ENCODE results near the gene IQSEC2.

Gene IQSEC2

DNA sequence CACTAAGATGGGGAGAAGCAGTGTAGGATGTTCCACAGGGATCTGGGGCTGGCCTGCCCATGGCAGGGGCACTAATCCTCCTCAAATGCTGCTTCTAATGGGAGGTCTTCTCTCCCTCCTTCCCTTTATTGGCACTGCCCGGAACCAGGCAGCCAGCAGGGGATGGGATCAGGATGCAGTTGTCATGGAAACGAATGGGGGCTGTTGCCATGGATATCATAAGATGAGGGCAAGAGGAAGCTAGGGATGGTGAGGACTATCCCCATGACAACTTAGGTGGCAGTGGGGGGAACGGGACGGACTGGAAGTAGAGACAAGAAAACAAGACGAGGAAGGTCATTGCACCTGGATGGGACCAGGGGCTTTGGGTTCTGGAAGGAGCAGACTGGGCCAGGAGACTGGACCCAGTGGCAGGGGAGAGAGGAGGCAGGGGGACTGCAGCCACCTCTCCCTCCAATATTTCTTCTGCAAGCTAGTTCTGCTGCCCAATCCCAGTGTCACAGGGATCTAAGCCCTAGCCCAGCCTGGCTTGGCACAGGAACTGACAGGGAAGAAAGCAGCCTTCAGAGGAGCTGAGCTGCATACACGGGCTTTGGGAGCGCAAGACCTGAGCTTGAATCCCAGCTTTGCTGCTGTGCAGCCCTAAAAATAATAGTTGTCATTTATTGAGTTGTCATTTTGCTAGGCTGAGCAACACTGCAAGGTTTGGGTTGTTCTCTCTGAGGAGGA is 19.0 kb downstream of the IQSEC2 start:
- H3K36me3 Mint-ChIP-seq (ENCODE audit: low read depth) = no peaks in the 10 kb centered on the region
- TF ChIP-seq CTCF (IDR thresholded peaks at IDR 0.05; ENCODE audit: unreplicated experiment in 3 of 3) = no peak
- no peak overlapping the region for H3K4me3 Mint-ChIP-seq
- peaks cover 8% of the 10 kb centered on the region for H3K4me1 Mint-ChIP-seq
- no peak overlapping the region for H3K27ac Mint-ChIP-seq
- H3K27me3 Mint-ChIP-seq (ENCODE audit: low read depth) = peaks cover 3% of the 10 kb centered on the region
- peaks cover 11% of the 10 kb centered on the region for H3K9me3 Mint-ChIP-seq

DNA sequence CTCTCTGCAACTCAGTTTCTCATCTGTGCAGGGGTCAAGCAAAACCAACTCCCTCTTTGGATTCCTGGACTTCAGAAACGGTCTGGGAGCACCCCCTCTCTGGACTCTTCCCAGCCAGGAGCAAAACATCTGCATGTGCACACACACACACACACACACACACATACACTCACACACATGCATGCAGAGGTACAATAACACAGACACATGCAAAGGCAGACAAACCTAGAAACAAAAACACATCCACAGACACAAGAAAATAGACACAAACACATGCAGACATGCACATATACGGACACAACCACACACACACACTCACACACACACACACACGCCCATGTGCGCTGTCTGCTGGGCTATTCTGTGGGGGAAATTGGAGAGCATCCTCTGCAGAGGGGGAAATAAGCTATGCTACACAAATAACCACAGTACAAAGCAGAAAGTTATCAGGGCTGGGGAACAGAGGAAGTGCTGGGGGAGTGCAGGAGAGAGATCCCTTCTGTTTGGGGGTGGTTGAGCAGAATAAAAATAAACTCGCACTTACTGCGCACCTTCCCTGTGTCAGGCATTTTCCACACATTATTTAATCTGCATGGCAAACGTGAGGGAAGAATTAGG is 19.9 kb downstream of the IQSEC2 start:
- H3K4me3 Mint-ChIP-seq = no peak overlapping the region

DNA sequence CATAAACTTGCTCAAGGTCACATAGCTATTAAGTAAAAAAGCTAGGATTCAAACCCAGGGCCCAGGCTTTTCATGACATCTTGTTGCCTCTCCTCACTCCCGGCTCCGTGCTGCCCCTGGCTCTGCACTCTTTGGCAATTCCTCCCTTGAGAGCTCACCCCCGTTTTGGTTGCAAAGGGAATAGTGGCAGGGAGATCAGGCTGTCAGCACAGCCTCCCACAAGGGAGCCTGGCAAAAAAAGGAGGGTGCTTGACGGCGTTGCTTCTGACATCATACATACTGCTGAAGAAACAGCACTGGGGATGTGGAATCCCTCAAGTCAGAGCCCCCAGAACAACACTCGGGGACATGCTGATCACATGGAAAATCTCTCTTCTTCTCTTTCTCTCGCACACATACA is 20.5 kb downstream of the IQSEC2 start:
- peaks cover 11% of the 10 kb centered on the region for H3K9me3 Mint-ChIP-seq
- TF ChIP-seq CTCF (IDR thresholded peaks at IDR 0.05; ENCODE audit: unreplicated experiment in 3 of 3) = no peak
- no peaks in the 10 kb centered on the region for H3K36me3 Mint-ChIP-seq (ENCODE audit: low read depth)
- no peak overlapping the region for H3K27ac Mint-ChIP-seq
- peaks cover 3% of the 10 kb centered on the region for H3K27me3 Mint-ChIP-seq (ENCODE audit: low read depth)
- peaks cover 9% of the 10 kb centered on the region for H3K4me1 Mint-ChIP-seq
- no peak overlapping the region for H3K4me3 Mint-ChIP-seq

More for the DNA sequence above, 19.9 kb downstream of the IQSEC2 start:
- Mint-ChIP-seq H3K27ac (no peak overlapping the region), H3K4me1 (peaks cover 9% of the 10 kb centered on the region), H3K27me3 (ENCODE audit: low read depth) (peaks cover 3% of the 10 kb centered on the region), H3K9me3 (peaks cover 11% of the 10 kb centered on the region), H3K36me3 (ENCODE audit: low read depth) (no peaks in the 10 kb centered on the region)
- TF ChIP-seq CTCF (IDR thresholded peaks at IDR 0.05; ENCODE audit: unreplicated experiment in 3 of 3) = no peak

DNA sequence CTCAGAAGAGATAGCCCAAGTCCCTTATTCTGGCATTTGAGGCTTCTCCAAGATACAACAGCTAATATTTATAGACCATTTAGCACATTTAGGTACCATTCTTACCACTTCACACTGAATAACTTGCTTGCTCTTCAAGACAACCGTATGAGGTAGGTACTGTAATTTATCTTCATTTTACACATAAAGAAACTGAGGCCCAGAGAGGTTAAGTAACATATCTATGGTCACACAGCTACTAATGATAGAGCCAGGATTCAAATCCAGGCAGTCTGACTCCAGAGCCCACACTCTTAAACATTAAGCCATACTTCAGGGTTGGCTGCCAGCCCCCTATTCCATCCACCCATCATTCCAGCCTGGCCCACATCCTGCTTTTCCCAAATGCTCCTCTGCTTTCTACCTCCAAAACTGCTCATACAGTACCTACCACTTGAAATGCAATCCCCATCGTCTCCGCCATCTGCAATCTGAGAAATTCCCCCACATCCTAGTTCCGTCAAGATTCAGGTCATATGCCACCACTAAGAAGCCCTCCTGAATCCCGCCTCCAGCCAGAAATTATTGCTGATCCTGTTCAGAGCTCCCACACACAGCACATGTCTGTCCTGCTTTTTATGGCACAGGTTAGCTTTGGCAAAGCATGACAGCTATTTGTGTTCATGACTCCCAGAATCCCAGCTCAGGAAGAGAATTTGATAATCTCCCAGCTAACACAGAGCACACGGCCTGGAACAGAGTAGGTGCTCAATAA is 23.5 kb downstream of the IQSEC2 start:
- H3K36me3 Mint-ChIP-seq (ENCODE audit: low read depth) = peaks cover 7% of the 10 kb centered on the region
- H3K4me1 Mint-ChIP-seq = peaks cover 9% of the 10 kb centered on the region
- TF ChIP-seq CTCF (IDR thresholded peaks at IDR 0.05; ENCODE audit: unreplicated experiment in 3 of 3) = no peak
- no peak overlapping the region for H3K27ac Mint-ChIP-seq
- H3K27me3 Mint-ChIP-seq (ENCODE audit: low read depth) = no peaks in the 10 kb centered on the region
- H3K4me3 Mint-ChIP-seq = no peak overlapping the region
- peaks cover 19% of the 10 kb centered on the region for H3K9me3 Mint-ChIP-seq

DNA sequence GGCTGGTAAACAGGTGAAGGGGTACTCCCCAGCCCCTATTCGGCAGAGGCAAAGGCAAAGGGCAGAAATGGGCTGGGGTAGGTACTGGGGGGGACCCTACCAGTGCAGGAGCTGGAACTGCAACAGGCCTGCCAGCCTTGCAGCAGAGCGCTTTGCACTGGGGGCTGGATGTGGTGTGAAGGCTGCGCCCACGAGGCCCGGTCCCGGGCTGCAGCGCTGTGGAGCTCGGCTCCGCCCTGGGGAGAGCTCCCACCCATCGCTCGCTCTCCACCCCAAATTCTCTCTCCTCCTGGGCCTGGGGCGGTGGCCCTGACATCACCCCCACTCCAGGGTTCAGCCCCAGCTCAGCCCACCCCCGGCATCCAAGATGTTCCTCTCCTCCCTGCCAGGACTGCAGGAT is 24.2 kb downstream of the IQSEC2 start:
- H3K27me3 Mint-ChIP-seq (ENCODE audit: low read depth) = no peaks in the 10 kb centered on the region
- H3K36me3 Mint-ChIP-seq (ENCODE audit: low read depth) = peaks cover 9% of the 10 kb centered on the region
- H3K9me3 Mint-ChIP-seq = peaks cover 19% of the 10 kb centered on the region
- peaks cover 9% of the 10 kb centered on the region for H3K4me1 Mint-ChIP-seq
- H3K27ac Mint-ChIP-seq = no peak overlapping the region
- no peak overlapping the region for H3K4me3 Mint-ChIP-seq
- TF ChIP-seq CTCF (IDR thresholded peaks at IDR 0.05; ENCODE audit: unreplicated experiment in 3 of 3) = no peak

Measured in nephron (organoid).